MM.1S (cell line): ENCODE results near the gene EDEM1.

Experiments used
- DNase-seq: peaks from one replicate; pipeline ENCODE4 v3.0.0-alpha.2; 2015
- H2AFZ ChIP-seq: fragments of 300-600 bp; sonication (generic); 2 replicates; pipeline ENCODE4 v1.6.0; 2016; ENCODE audit warnings: antibody characterized with exemption, low read length
- H3F3A ChIP-seq: fragments of 300-600 bp; sonication (generic); 2 replicates; pipeline ENCODE4 v1.6.1; 2016; ENCODE audit warnings: mild to moderate bottlenecking, antibody characterized with exemption, low read length, moderate library complexity, mixed read lengths; ENCODE audit not compliant: insufficient read depth
- H3K27ac ChIP-seq: fragments of 300-600 bp; sonication (generic); 2 replicates; pipeline ENCODE4 v1.5.1; 2016; ENCODE audit warnings: mild to moderate bottlenecking, low read length
- H3K27me3 ChIP-seq: fragments of 300-600 bp; sonication (generic); replicated peaks from 2 replicates; pipeline ENCODE4 v1.6.0; 2016; ENCODE audit warnings: low read length; ENCODE audit not compliant: insufficient read depth
- H3K36me3 ChIP-seq: fragments of 300-600 bp; sonication (generic); replicated peaks from 2 replicates; pipeline ENCODE4 v1.6.1; 2016; ENCODE audit warnings: mild to moderate bottlenecking, low read length, mixed read lengths; ENCODE audit not compliant: insufficient read depth
- H3K4me1 ChIP-seq: fragments of 300-600 bp; sonication (generic); 2 replicates; pipeline ENCODE4 v1.6.1; 2016; ENCODE audit warnings: low read length, mixed read lengths
- H3K4me2 ChIP-seq: fragments of 300-600 bp; sonication (generic); 2 replicates; pipeline ENCODE4 v1.6.0; 2016; ENCODE audit warnings: low read depth, low read length
- H3K4me3 ChIP-seq: fragments of 300-600 bp; sonication (generic); 2 replicates; pipeline ENCODE4 v1.5.1; 2016; ENCODE audit warnings: low read length, mixed read lengths
- H3K79me2 ChIP-seq: fragments of 300-600 bp; sonication (generic); 2 replicates; pipeline ENCODE4 v1.6.1; 2016; ENCODE audit warnings: mixed run types, low read length, mixed read lengths
- H3K9ac ChIP-seq: fragments of 300-600 bp; sonication (generic); 2 replicates; pipeline ENCODE4 v1.6.1; 2016; ENCODE audit warnings: low read length, mixed read lengths
- H3K9me2 ChIP-seq: fragments of 300-600 bp; sonication (generic); replicated peaks from 2 replicates; pipeline ENCODE4 v1.6.1; 2016; ENCODE audit warnings: mild to moderate bottlenecking, low read length, mixed read lengths; ENCODE audit not compliant: insufficient read depth
- H3K9me3 ChIP-seq: fragments of 300-600 bp; sonication (generic); replicated peaks from 2 replicates; pipeline ENCODE4 v1.6.1; 2016; ENCODE audit warnings: mild to moderate bottlenecking, low read length, mixed read lengths; ENCODE audit not compliant: insufficient read depth
- H4K20me1 ChIP-seq: fragments of 300-600 bp; sonication (generic); 2 replicates; pipeline ENCODE4 v1.6.1; 2016; ENCODE audit warnings: mild to moderate bottlenecking, low read length, moderate library complexity, mixed read lengths; ENCODE audit not compliant: insufficient read depth
- CTCF ChIP-seq: fragments of 300-600 bp; sonication (generic); IDR thresholded peaks from 2 replicates; pipeline ENCODE4 v1.5.1; 2016; ENCODE audit warnings: antibody characterized with exemption, low read length, mixed read lengths
- EZH2 ChIP-seq: fragments of 300-600 bp; sonication (generic); optimal IDR thresholded peaks from 2 replicates; pipeline ENCODE3; 2017; ENCODE audit warnings: low read depth, mild to moderate bottlenecking, antibody characterized with exemption, low read length, mixed read lengths
- EZH2phosphoT487 ChIP-seq: fragments of 300-600 bp; sonication (generic); IDR thresholded peaks from 2 replicates; pipeline ENCODE4 v1.6.1; 2018; ENCODE audit warnings: antibody characterized with exemption, low read length

EDEM1 gene

GRCh38 chr3:5187156-5187919 is at the start of gene EDEM1:
Gene EDEM1, plus strand, starts transcription at chr3:5187707. Its CDS starts 99 bp downstream, at chr3:5187806.
- Histone ChIP-seq H3K27me3 (no peaks in the 10 kb centered on the region), H3F3A (peaks cover 75% of the 10 kb centered on the region), H3K36me3 (no peaks in the 10 kb centered on the region), H3K4me2 (peak within 1 kb of the TSS; percentile 87), H3K9me3 (no peaks in the 10 kb centered on the region), H3K9ac (peak within 1 kb of the TSS; percentile 100), H3K4me3 (peak within 1 kb of the TSS; percentile 95), H4K20me1 (no peaks in the 10 kb centered on the region), H3K27ac (peak within 1 kb of the TSS; percentile 98), H3K79me2 (peaks cover 87% of the 10 kb centered on the region), H3K4me1 (peaks cover 45% of the 10 kb centered on the region), H3K9me2 (no peaks in the 10 kb centered on the region), H2AFZ (no peak within 1 kb of the TSS)
- TF ChIP-seq EZH2 = no peak
- no peak for TF ChIP-seq CTCF
- TF ChIP-seq EZH2phosphoT487 = no peak
- peak; percentile 95 for DNase-seq

- H3K9me2 ChIP-seq = no peaks in the 10 kb centered on the region
- no peak overlapping the region for H3K4me3 ChIP-seq
- TF ChIP-seq EZH2phosphoT487 = no peak
- no peak for TF ChIP-seq CTCF
- TF ChIP-seq EZH2 = no peak
- peaks cover 6% of the 10 kb centered on the region; the same call in 1 of the 2 replicates for H3F3A ChIP-seq
- no peaks in the 10 kb centered on the region for H3K27me3 ChIP-seq
- H3K27ac ChIP-seq = no peak overlapping the region
- DNase-seq = no peak
- H4K20me1 ChIP-seq = peaks cover 27% of the 10 kb centered on the region
- no peak overlapping the region for H3K4me2 ChIP-seq
- peaks cover 98% of the 10 kb centered on the region for H3K79me2 ChIP-seq
- peaks cover 11% of the 10 kb centered on the region for H3K4me1 ChIP-seq
- H3K36me3 ChIP-seq = no peaks in the 10 kb centered on the region
- H3K9ac ChIP-seq = no peak overlapping the region
- no peak overlapping the region for H2AFZ ChIP-seq
- no peaks in the 10 kb centered on the region for H3K9me3 ChIP-seq
Observed at GRCh38 chr3:5138214-5138981, 49.1 kb upstream of the EDEM1 start.

GRCh38 chr3:5140230-5140621 is 47.3 kb upstream of the EDEM1 start:
- DNase-seq = no peak
- H3K9me2 ChIP-seq = no peaks in the 10 kb centered on the region
- H3K4me1 ChIP-seq = peaks cover 11% of the 10 kb centered on the region
- H3F3A ChIP-seq = 0 out of 2 replicates have a peak, but pooled peaks cover 3% of the 10 kb centered on the region
- peaks cover 23% of the 10 kb centered on the region for H4K20me1 ChIP-seq
- H3K4me3 ChIP-seq = no peak overlapping the region
- no peaks in the 10 kb centered on the region for H3K9me3 ChIP-seq
- no peak overlapping the region for H3K9ac ChIP-seq
- no peak for TF ChIP-seq CTCF
- TF ChIP-seq EZH2 = no peak
- no peak for TF ChIP-seq EZH2phosphoT487
- peaks cover 98% of the 10 kb centered on the region for H3K79me2 ChIP-seq
- no peaks in the 10 kb centered on the region for H3K27me3 ChIP-seq
- no peaks in the 10 kb centered on the region for H3K36me3 ChIP-seq
- no peak overlapping the region for H3K4me2 ChIP-seq
- H3K27ac ChIP-seq = no peak overlapping the region
- no peak overlapping the region for H2AFZ ChIP-seq
